IMR-90 (cell line): ENCODE data around the gene ATP5PO. TPM values are rescaled to one million over a fixed set of nuclear protein-coding genes. Genes with fewer than 3 reads are reported as not detected.
"Not testable (repeated sequence)": the region's sequence is repeated elsewhere in the genome, so short reads cannot be mapped to it uniquely, and the experiment has no call there.

Experiments
- ATAC-seq: fragments of 200-7000 bp; cut with Tn5 transposase; 2 replicates; pipeline ENCODE4 v1.9.1; 2020; ENCODE audit warnings: low read depth, mild to moderate bottlenecking, moderate library complexity
- BruUV-seq: library from RNA; stranded (reverse); fragments of 400-500 nt; replicated peaks from 2 replicates; lab custom pipeline; 2021; lab: Mats Ljungman, UMichigan
- CTCF ChIA-PET: fragments of 300-600 bp; formaldehyde crosslinking; extraction: SDS; loops from one replicate; lab custom pipeline; 2021; ENCODE audit warnings: antibody characterized with exemption; lab: Yijun Ruan, JAX
- POLR2A ChIA-PET: fragments of 300-600 bp; sonication (Branson Sonifier 250); formaldehyde crosslinking; loops from one replicate; lab custom pipeline; 2022; ENCODE audit warnings: antibody characterized with exemption; ENCODE audit not compliant: unreplicated experiment; lab: Charles Lee
- DNase-seq: peaks from one replicate; pipeline ENCODE4 v3.0.0; 2013
- H2AFZ ChIP-seq: replicated peaks from 2 replicates; pipeline ENCODE3; 2013; ENCODE audit warnings: low read length, mild to moderate bottlenecking; ENCODE audit not compliant: poor library complexity
- H2AK5ac ChIP-seq: 2 replicates; pipeline ENCODE4 v1.6.1; 2013; ENCODE audit warnings: low read depth, low read length, inconsistent platforms
- H2AK9ac ChIP-seq: replicated peaks from 2 replicates; pipeline ENCODE3; 2013; ENCODE audit warnings: mild to moderate bottlenecking, low read depth, low read length, moderate library complexity; ENCODE audit not compliant: poor library complexity
- H2BK120ac ChIP-seq: 2 replicates; pipeline ENCODE4 v1.6.1; 2013; ENCODE audit warnings: low read depth, low read length, inconsistent platforms
- H2BK15ac ChIP-seq: 3 replicates; pipeline ENCODE4 v1.6.1; 2013; ENCODE audit warnings: low read depth, low read length, inconsistent platforms
- H2BK20ac ChIP-seq: 2 replicates; pipeline ENCODE4 v1.6.1; 2013; ENCODE audit warnings: low read depth, mild to moderate bottlenecking, inconsistent platforms, low read length, moderate library complexity
- H2BK5ac ChIP-seq: 2 replicates; pipeline ENCODE4 v1.6.1; 2013; ENCODE audit warnings: mild to moderate bottlenecking, low read depth, low read length, inconsistent platforms; ENCODE audit not compliant: poor library complexity, severe bottlenecking
- H3K14ac ChIP-seq: replicated peaks from 2 replicates; pipeline ENCODE4 v1.6.1; 2013; ENCODE audit warnings: low read depth, low read length, inconsistent platforms
- H3K18ac ChIP-seq: 2 replicates; pipeline ENCODE4 v1.6.1; 2013; ENCODE audit warnings: low read depth, low read length, control low read depth
- H3K23ac ChIP-seq: 2 replicates; pipeline ENCODE4 v1.6.1; 2013; ENCODE audit warnings: low read depth, low read length, inconsistent platforms
- H3K27ac ChIP-seq: 2 replicates; pipeline ENCODE4 v1.5.1; 2013; ENCODE audit warnings: mild to moderate bottlenecking, control low read depth, low read length; ENCODE audit not compliant: insufficient read depth
- H3K27me3 ChIP-seq: 2 replicates; pipeline ENCODE4 v1.6.1; 2013; ENCODE audit warnings: low read length; ENCODE audit not compliant: control insufficient read depth, insufficient read depth
- H3K36me3 ChIP-seq: 2 replicates; pipeline ENCODE4 v1.6.1; 2013; ENCODE audit warnings: low read length, mixed read lengths; ENCODE audit not compliant: control insufficient read depth, insufficient read depth
- H3K4ac ChIP-seq: 2 replicates; pipeline ENCODE4 v1.6.1; 2013; ENCODE audit warnings: low read depth, low read length, inconsistent platforms
- H3K4me1 ChIP-seq: 2 replicates; pipeline ENCODE4 v1.6.1; 2013; ENCODE audit warnings: low read length, mixed read lengths; ENCODE audit not compliant: control insufficient read depth, insufficient read depth
- H3K4me2 ChIP-seq: 2 replicates; pipeline ENCODE4 v1.6.1; 2013; ENCODE audit warnings: low read depth, mild to moderate bottlenecking, control low read depth, low read length, moderate library complexity
- H3K4me3 ChIP-seq: 2 replicates; pipeline ENCODE4 v1.5.1; 2013; ENCODE audit warnings: low read depth, mild to moderate bottlenecking, control low read depth, low read length, moderate library complexity; ENCODE audit not compliant: insufficient read depth
- H3K56ac ChIP-seq: 2 replicates; pipeline ENCODE4 v1.6.1; 2013; ENCODE audit warnings: low read length, inconsistent platforms; ENCODE audit not compliant: insufficient read depth; ENCODE audit errors: extremely low read depth
- H3K79me1 ChIP-seq, 2 experiments: 2 replicates each; pipeline ENCODE4 v1.6.1; 2013; ENCODE audit warnings: low read length in 2 of 2, inconsistent platforms in 1 of 2, low read depth in 1 of 2
- H3K9ac ChIP-seq: 2 replicates; pipeline ENCODE4 v1.6.1; 2013; ENCODE audit warnings: low read depth, low read length, control low read depth
- H3K9me1 ChIP-seq: 2 replicates; pipeline ENCODE4 v1.6.1; 2013; ENCODE audit warnings: low read length, inconsistent platforms; ENCODE audit not compliant: insufficient read depth
- H3K9me3 ChIP-seq: 2 replicates; pipeline ENCODE4 v1.6.1; 2013; ENCODE audit warnings: low read length; ENCODE audit not compliant: control insufficient read depth, insufficient read depth
- H4K20me1 ChIP-seq: 2 replicates; pipeline ENCODE4 v1.6.1; 2013; ENCODE audit warnings: low read length, inconsistent platforms; ENCODE audit not compliant: insufficient read depth
- H4K5ac ChIP-seq: 2 replicates; pipeline ENCODE4 v1.6.1; 2013; ENCODE audit warnings: mild to moderate bottlenecking, low read depth, low read length, control low read depth
- H4K8ac ChIP-seq, 2 experiments: 2 replicates each; pipeline ENCODE4 v1.6.1; 2013; ENCODE audit warnings: low read depth in 2 of 2, low read length in 2 of 2, control low read depth in 1 of 2, inconsistent platforms in 1 of 2
- H4K91ac ChIP-seq: 2 replicates; pipeline ENCODE4 v1.6.1; 2013; ENCODE audit warnings: low read depth, low read length, inconsistent platforms; ENCODE audit not compliant: insufficient read depth
- WGBS, 2 experiments: methylation state at CpG; one replicate each; pipeline versions ENCODE4 v1.1.5 to v1.1.7; 2013; ENCODE audit warnings: missing lambda C conversion rate in 2 of 2; ENCODE audit not compliant: insufficient read length in 1 of 2; ENCODE audit errors: extremely low coverage in 2 of 2; 5-methylcytosine and 5-hydroxymethylcytosine counted together
- dilution Hi-C: fragments of 300-500 bp; cut with HindIII; formaldehyde crosslinking; loops from one replicate; pipeline ENCODE4 v1.14.3; 2018; ENCODE audit warnings: low sequenced_read_pairs; ENCODE audit not compliant: unreplicated experiment
- in situ Hi-C: fragments of 300-500 bp; cut with MboI; formaldehyde crosslinking; loops from 3 replicates; pipeline ENCODE4 v1.14.3; 2019; ENCODE audit warnings: low sequenced_read_pairs, inconsistent platforms, mixed read lengths
- intact Hi-C: fragments of 100-400 bp; cut with micrococcal nuclease; formaldehyde crosslinking; loops from 2 replicates; pipeline ENCODE4 v1.10.0; 2022
- polyA plus RNA-seq, 3 experiments: library from polyadenylated mRNA; depleted of rRNA; stranded (reverse); fragments of >200 nt; gene quantifications; 2 replicates each; pipeline ENCODE4 v1.2.3, GENCODE V29; 2012; ENCODE audit warnings: low replicate concordance in 1 of 3
- total RNA-seq: library from RNA; depleted of rRNA; stranded (reverse); fragments of >200 nt; gene quantifications from 2 replicates; pipeline ENCODE4 v1.2.3, GENCODE V29; 2012

The ATP5PO gene
- total and polyA plus RNA-seq, 2 of the 4 experiments (the other 2 are of a cell fraction) = 237 to 250 TPM

GRCh38 chr21:33867868-33868267 is 47.7 kb downstream of the ATP5PO start:
- H3K9ac ChIP-seq, H2BK120ac ChIP-seq, H3K18ac ChIP-seq, H2AK5ac ChIP-seq, H2BK15ac ChIP-seq, H3K56ac ChIP-seq, CTCF ChIA-PET, H4K8ac ChIP-seq, H3K14ac ChIP-seq, ATAC-seq, BruUV-seq, H4K91ac ChIP-seq, POLR2A ChIA-PET, H2AK9ac ChIP-seq, intact Hi-C loops, H3K4ac ChIP-seq, H2AFZ ChIP-seq, H3K9me3 ChIP-seq, H3K4me2 ChIP-seq, in situ Hi-C loops, H2BK20ac ChIP-seq, H3K4me1 ChIP-seq, H3K4me3 ChIP-seq, H3K23ac ChIP-seq, H3K27me3 ChIP-seq, H3K27ac ChIP-seq, H3K9me1 ChIP-seq, H3K79me1 ChIP-seq, dilution Hi-C loops, H3K36me3 ChIP-seq, H2BK5ac ChIP-seq, H4K5ac ChIP-seq, DNase-seq, H4K20me1 ChIP-seq: not testable (repeated sequence)
- WGBS, 2 experiments = no CpG with 5 or more reads among the region's 13 CpGs
